GM20000 (cell line): ENCODE measurements around the gene KLHL30.

Experiments
- DNase-seq: peaks from one replicate; pipeline ENCODE4 v3.0.0; 2012; ENCODE audit warnings: low spot score
- TF ChIP-seq, protein P1 (sequence below): IDR thresholded peaks from 2 replicates; pipeline ENCODE4 v1.5.1; 2012; ENCODE audit warnings: mild to moderate bottlenecking, control low read depth; ENCODE audit errors: extremely low read depth, missing control alignments

KLHL30 gene

DNA sequence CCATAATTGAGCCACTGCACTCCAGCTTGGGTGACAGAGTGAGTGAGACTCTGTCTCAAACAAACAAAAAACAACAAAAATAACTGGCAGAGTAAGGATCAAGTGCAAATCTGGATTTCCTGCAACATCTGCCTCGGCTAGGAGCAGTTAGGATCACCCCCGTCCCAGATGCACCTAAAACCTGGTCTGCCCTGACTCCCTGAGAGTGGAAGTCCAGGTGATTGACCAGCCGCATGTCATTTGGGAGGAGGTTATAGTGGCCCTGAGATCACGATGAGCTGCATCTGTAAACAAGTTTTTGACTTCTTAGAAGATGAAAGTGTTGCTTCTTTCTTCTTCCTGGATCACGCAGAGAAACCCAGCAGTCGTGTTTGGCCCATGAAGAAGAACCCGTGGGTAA is 43.3 kb upstream of the KLHL30 start:
- TF ChIP-seq, protein P1, sequence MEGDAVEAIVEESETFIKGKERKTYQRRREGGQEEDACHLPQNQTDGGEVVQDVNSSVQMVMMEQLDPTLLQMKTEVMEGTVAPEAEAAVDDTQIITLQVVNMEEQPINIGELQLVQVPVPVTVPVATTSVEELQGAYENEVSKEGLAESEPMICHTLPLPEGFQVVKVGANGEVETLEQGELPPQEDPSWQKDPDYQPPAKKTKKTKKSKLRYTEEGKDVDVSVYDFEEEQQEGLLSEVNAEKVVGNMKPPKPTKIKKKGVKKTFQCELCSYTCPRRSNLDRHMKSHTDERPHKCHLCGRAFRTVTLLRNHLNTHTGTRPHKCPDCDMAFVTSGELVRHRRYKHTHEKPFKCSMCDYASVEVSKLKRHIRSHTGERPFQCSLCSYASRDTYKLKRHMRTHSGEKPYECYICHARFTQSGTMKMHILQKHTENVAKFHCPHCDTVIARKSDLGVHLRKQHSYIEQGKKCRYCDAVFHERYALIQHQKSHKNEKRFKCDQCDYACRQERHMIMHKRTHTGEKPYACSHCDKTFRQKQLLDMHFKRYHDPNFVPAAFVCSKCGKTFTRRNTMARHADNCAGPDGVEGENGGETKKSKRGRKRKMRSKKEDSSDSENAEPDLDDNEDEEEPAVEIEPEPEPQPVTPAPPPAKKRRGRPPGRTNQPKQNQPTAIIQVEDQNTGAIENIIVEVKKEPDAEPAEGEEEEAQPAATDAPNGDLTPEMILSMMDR = no peak
- DNase-seq = no peak

DNA sequence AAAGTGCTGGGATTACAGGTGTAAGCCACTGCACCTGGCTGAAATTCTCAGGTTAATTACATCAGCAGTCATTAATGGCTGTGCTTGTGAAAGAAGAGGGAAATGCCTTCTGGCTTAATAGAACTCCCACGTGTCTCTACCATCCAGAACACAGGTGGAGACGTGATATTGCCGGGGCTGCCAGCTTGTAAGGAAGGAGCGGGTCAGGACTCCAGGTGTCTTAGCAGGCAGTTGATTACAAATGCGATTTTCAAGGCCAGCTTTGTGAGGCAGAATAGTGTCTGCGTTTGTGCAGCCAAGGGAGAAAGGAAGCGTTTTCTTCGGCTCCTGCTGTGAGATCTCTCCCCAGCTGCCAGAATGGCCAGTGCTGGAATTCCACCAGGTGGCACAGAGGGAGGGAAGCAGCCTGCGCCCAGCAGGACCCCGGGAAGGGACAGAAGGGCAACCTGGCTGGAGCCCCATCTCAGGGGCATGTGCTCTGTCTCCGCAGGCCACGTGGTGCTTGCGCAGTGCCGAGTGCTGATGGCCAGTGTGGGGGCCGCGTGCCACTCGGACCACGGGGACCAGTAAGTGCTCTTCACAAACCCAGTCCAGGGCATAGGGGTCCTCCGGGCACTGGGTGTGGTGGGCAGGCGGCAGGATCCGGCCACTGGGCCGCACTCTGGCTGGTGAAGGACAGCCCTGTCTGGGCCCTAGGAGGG is 42.0 kb upstream of the KLHL30 start:
- no peak for DNase-seq
- TF ChIP-seq, protein P1 = no peak

DNA sequence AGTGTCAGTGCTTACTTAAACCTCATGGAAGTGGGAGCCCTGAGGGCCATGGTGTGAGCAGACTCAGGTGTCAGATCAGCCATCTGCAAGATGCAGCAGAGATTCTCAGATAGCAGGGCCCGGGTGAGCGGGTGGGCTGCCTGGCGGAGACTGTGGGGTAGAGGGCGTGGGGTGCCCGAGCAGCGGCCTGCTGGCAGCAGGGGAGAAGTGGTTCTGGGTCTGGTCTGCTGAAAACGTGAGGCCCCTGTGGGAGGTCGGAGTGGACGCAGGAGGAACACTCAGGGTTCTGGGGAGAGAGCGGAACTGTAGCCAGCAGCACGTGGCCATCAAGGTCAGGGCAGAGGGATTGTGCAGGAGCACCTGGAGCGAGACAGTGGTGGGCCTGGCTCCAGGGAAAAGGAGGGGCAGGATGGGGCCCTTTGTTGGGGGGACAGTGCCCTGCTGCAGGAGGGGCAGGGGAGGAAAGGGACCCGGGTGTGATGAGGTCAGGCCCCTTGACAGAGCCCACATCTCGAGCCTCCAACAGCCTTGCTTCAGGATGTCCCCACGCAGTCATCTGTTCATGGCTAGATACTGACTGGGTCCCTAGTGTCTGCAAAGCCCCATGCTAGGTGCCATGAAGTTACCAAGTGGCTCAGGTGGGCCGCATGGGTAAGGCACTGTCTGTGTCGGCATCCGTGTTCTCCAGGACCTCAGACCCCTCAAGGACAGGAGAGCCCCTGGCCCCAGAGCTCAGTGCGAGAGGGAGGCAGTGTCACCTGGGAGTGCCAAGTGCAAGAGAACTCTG is 41.1 kb upstream of the KLHL30 start:
- TF ChIP-seq, protein P1 = no peak
- no peak for DNase-seq

DNA sequence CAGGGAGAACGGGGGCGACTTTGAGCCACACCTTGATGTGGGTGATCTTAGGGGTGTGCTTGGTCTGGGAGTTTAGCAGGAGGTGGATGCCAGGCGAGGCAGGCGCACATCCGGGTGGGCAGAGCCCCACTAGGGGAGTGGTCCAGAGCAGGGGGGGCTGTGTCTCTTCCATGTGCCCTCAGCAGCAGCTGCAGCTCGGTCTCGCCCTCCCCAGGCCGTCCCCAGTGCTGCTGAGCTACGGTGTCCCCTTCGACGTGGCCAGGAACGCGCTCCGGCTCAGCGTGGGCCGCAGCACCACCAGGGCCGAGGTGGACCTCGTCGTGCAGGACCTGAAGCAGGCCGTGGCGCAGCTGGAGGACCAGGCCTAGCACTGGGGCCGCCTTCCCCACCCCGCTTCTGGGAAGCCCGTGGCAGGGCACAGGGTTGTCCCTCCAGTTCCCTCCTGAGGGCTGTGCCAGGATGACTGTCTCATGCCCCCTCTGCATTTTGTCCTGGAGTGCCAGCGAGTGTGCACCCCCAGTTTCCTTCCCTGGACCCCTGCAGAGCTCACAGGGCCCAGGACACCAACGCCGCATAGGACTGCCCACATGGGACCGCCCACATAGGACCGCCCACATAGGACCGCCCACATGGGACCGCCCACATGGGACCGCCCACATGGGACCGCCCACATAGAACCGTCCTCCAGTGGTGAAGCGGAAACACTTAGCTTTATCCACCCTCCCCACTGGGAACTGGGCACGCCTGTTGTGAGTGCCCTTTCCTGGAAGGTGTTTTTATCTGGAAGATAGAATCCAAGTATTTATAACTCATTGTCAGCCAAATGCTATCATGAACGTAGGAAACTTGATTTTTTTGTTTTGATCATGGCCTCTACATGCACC is 40.2 kb upstream of the KLHL30 start:
- peak; percentile 93 for DNase-seq
- TF ChIP-seq, protein P1 = no peak

DNA sequence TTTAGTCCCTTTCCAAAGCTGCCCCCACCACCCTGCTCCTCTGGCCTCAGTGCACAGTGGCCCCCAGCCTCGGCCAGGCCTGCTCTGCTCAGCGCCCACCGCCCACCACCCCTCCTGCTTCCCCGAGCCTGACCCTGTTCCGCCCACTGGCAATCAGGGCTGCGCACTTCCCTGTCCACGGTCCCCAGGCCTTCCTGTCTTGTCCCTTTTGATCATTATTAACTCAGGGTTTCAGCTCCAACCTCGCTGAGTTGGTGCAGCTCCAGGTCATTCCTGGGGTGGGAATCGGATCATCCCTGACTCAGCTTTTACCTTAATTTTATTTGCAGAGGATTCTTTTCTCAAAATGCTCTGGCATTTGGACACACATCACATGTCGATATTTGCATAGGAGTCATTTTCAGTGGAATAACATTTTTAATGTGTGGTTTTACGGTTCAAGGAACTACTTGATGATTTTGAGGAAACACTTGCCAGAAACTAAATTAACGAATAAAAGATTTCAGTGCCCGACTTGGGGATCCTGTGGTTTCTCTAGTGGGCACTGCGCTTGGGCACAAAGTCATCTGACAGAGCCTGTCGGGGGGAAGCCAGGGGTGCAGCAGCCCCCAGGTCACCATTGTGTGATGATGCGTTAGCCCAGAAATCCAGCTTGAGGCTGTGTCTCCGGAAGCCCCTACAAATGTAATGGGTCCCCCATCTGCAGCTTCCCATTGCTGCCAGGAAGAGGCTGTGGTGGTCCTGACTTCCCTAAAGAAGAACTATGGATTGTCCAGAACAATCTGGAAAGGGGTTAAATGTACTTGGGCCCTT is 39.4 kb upstream of the KLHL30 start:
- TF ChIP-seq, protein P1 = no peak
- DNase-seq = no peak

DNA sequence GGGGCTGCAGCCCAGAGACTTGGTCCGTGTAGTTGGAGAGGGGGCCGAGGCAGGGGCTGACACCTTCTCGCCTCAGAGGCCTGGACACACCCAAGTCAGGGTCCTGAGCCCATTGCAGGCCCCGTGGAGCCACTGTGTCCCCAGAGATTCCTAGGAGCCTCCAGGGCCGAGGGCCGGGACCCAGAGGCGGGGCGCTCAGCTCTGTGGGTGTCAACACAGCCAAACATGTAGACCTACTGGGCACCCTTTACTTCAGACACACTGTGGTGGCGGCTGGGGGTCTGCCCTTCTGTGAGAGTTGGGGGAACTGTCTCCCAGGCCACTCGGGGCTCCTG is 38.8 kb upstream of the KLHL30 start:
- DNase-seq = no peak

More for the DNA sequence above, 38.8 kb upstream of the KLHL30 start:
- TF ChIP-seq, protein P1 = no peak
